Heart right ventricle (tissue), 16 donors: Measurements from ENCODE around the gene ZG16B. TPM values are rescaled to one million over a fixed set of nuclear protein-coding genes. Genes with fewer than 3 reads are reported as not detected.

Experiments
- ATAC-seq, 8 donors: fragments of 200-7000 bp; cut with Tn5 transposase; one replicate each; pipeline ENCODE4 v1.9.1; 2020; ENCODE audit warnings: mild to moderate bottlenecking in 8 of 8, moderate library complexity in 8 of 8, moderate number of reproducible peaks in 1 of 8
- DNase-seq, 2 donors: peaks; one replicate each; pipeline ENCODE4 v3.0.0-alpha.2; 2020
- H3K27ac ChIP-seq, 10 donors: fragments of 200-600 bp; sonication (generic) in 2 of 10; one replicate each; pipeline versions ENCODE4 v1.5.0 to v1.8.0; 2020 to 2022; ENCODE audit warnings: mild to moderate bottlenecking in 3 of 10
- H3K27me3 ChIP-seq, 7 donors: fragments of 200-600 bp; one replicate each; pipeline ENCODE4 v1.8.0; 2021 to 2022; ENCODE audit warnings: mild to moderate bottlenecking in 2 of 7
- H3K36me3 ChIP-seq, 9 donors: fragments of 200-600 bp; sonication (generic) in 1 of 9; one replicate each; pipeline versions ENCODE4 v1.5.0 to v1.8.0; 2020 to 2022; ENCODE audit warnings: mild to moderate bottlenecking in 2 of 9
- H3K4me1 ChIP-seq, 9 donors: fragments of 200-600 bp; sonication (generic) in 1 of 9; one replicate each; pipeline versions ENCODE4 v1.5.0 to v1.8.0; 2020 to 2022; ENCODE audit warnings: mild to moderate bottlenecking in 4 of 9
- H3K4me3 ChIP-seq, 10 donors: fragments of 200-600 bp; sonication (generic) in 2 of 10; one replicate each; pipeline versions ENCODE4 v1.5.0 to v1.8.0; 2020 to 2022; ENCODE audit warnings: mild to moderate bottlenecking in 7 of 10, moderate library complexity in 2 of 10
- H3K9me3 ChIP-seq, 11 donors: fragments of 200-600 bp in 10 of 11; sonication (generic) in 2 of 11; one replicate each; pipeline versions ENCODE4 v1.5.0 to v1.8.0; 2013 to 2022; ENCODE audit warnings: mild to moderate bottlenecking in 2 of 11, control low read depth in 1 of 11, moderate library complexity in 1 of 11
- WGBS, 2 donors: extraction: QIAGEN DNeasy Blood & Tissue Kit; methylation state at CpG; one replicate each; pipeline ENCODE4 v1.1.7; 2013; ENCODE audit warnings: inconsistent platforms in 1 of 2; 5-methylcytosine and 5-hydroxymethylcytosine counted together
- intact Hi-C, 10 donors: fragments of 100-400 bp; cut with DNase I; formaldehyde crosslinking; loops; one replicate each; pipeline versions ENCODE4 v1.11.1 to v1.14.2; 2022
- polyA plus RNA-seq, 2 donors: library from polyadenylated mRNA; stranded (reverse); fragments of 200-250 nt; gene quantifications; one replicate each; pipeline ENCODE4 v1.2.3, GENCODE V29; 2013
- total RNA-seq, 10 donors: library from RNA; stranded (reverse); fragmentation: NEBNext Ultra II Directional in 3 of 10; extraction: Animal tissue kit (Norgen Biotek cat#: 25700) in 3 of 10; gene quantifications; one replicate each; pipeline versions ENCODE4 v1.2.1 to v1.2.4, GENCODE V29; 2021 to 2023
- TF ChIP-seq, protein P1 (sequence below), 9 donors: fragments of 200-600 bp; sonication (generic) in 2 of 9; IDR thresholded peaks; one replicate each; pipeline versions ENCODE4 v1.5.0 to v1.8.0; 2021 to 2022; ENCODE audit warnings: antibody characterized with exemption in 9 of 9, mild to moderate bottlenecking in 5 of 9, moderate library complexity in 1 of 9
- donor health status: Arrhythmogenic right ventricular cardiomyopathy.
- donor health status: ischemic (EF 13 %, LVEDD 7.1; RV severe dilation, severe dysfunction).
- donor health status: healthy with polysubstance abuse.
- donor health status: DM: no; HTN: yes; CAD: no.
- donor health status: DM: no; HTN: no; CAD: no.
- donor health status: ischemic (EF 25% LVEDD 6.9; RV normal size, moderate dysfunction).
- donor health status: ischemic (EF 25% LVEDD 5.7; RV mildly dilated, moderate dysfunction).
- donor health status: healthy.
- donor health status: DM: yes; HTN: yes; CAD: no.
- donor health status: Ischemic cardiomyopathy.
- donor health status: ischemic (EF 35%, LVEDD 5.7; RV mildly dilated, moderate dysfunction).
- donor health status: nonischemic (EF 11% LVEDD 7.7; RV severe dilation, severe dysfunction).
- donor health status: DM: yes; HTN: yes; CAD: no.
- donor health status: PGD.
- donor health status: ischemic (EF 29% LVEDD 5.4; RV normal size, mild dysfunction).
- donor health status: nonischemic (EF 23%, LVEDD 6.1; RV moderate dilation, normal function).

Gene ZG16B
- total and polyA plus RNA-seq, 12 donors: 0.07 to 0.88 (median 0.44) TPM; not detected in 9

DNA sequence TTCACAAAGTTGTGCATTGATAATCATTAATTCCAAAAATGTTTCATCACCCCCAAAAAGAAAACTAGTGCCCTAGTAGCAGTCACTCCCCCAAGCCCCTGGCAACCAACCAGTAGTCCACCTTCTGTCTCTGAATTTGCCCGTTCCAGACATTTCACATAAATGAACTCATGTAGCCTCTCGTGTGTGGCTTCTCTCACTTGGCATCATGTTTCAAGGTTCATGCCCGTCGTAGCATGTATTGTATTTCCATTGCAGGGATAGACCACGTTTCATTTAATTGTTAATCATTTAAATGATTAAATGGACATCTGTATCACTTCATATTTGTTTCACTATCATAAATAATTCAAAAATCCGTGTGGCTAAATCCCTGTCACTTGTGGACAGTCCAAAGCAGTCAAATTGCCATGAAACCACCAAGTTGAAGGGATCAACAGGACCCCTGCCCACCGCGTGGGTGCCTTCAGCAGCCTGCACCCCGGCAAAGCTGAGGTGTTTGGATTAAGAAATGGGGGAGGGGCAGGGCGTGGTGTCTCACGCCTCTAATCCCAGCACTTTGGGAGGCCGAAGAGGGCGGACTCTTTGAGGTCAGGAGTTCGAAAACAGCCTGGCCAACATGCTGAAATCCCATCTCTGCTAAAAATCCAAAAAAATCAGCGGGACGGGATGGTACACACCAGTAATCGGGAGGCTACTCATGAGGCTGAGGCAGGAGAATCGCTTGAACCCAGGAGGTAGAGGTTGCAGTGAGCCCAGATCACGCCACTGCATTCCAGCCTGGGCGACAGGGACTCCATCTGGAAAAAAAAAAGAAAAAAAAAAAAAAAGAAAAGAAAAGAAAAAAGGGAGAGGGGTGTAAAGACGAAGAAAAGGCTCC, 44.2 kb downstream of the ZG16B start:
- Histone ChIP-seq H3K27me3 (no peaks in the 10 kb centered on the region), H3K9me3 (no peaks in the 10 kb centered on the region), H3K4me1 (peaks cover 0 to 10% (median 0%) of the 10 kb centered on the region in 9 donors), H3K27ac (no peak overlapping the region), H3K4me3 (no peak overlapping the region), H3K36me3 (no peaks in the 10 kb centered on the region)
- TF ChIP-seq, protein P1, sequence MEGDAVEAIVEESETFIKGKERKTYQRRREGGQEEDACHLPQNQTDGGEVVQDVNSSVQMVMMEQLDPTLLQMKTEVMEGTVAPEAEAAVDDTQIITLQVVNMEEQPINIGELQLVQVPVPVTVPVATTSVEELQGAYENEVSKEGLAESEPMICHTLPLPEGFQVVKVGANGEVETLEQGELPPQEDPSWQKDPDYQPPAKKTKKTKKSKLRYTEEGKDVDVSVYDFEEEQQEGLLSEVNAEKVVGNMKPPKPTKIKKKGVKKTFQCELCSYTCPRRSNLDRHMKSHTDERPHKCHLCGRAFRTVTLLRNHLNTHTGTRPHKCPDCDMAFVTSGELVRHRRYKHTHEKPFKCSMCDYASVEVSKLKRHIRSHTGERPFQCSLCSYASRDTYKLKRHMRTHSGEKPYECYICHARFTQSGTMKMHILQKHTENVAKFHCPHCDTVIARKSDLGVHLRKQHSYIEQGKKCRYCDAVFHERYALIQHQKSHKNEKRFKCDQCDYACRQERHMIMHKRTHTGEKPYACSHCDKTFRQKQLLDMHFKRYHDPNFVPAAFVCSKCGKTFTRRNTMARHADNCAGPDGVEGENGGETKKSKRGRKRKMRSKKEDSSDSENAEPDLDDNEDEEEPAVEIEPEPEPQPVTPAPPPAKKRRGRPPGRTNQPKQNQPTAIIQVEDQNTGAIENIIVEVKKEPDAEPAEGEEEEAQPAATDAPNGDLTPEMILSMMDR (IDR thresholded peaks at IDR 0.05): no peak
- 59 to 60% methylated on average over 21 of the region's 21 CpGs for WGBS, 2 donors
- ATAC-seq (peak in 2 of 8 donors; percentile 19 to 56), DNase-seq (no peak)
- intact Hi-C loops: loop anchor here in 7 of 10 donors (2.0 to 5.0 kb wide), 6 partner anchors 31 to 53 kb away; partner anchors contain the start of gene FLYWCH1 (in 1 of the 7)

DNA sequence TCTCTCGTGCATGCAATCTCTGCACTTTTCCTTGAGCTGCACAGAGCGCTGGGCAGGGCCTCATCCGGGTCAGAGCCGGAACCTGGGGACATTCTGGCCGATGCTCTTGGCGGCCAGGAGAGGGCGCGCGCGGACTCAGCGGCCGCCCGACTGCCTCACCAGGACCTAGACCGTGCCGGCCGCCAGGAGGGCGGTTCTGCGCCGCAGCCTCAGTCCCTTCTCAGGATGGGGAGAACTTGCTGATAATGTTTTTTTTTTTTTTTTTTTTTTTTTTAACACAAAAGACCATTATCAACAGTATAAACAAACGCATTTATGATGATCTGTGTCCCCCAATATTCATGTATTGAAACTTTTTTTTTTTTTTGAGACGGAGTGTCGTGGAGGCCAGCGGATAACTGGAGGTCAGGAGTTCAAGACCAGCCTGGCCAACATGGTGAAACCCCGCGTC, 44.8 kb downstream of the ZG16B start:
- 13% methylated on average over 25 of the region's 25 CpGs for WGBS, 2 donors

DNA sequence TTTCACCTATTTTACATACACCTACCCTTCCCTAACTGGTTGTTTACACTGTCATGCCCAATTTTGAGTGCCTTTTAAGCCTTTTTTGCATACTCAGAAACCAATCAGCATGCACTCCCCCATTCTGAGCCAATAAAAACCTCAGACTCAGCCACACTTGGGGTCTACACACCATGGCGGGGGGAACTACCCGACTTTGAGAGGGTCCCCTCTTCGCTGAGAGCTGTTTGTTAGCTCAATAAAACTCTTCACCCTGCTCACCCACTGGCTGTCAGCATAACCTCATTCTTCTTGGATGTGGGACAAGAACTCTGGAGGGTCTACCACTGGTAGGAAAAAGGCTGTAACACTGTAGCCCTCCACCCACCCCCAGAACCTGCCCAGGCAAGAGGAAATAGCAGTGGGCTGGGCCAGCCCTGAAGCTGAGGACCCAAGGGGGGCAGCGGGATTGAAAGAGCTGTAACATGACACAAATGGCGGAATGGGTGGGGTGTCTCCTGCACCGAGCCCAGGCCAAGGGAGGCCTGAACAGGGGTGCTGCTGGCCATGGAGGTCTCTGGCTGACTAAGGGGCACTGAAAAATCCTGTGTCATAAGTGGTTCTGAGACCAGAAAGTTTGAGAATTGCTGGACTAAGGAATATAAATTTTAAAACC, 49.9 kb downstream of the ZG16B start:
- H3K27ac ChIP-seq: no peak overlapping the region
- no peaks in the 10 kb centered on the region for H3K27me3 ChIP-seq
- TF ChIP-seq, protein P1 (IDR thresholded peaks at IDR 0.05): no peak
- no peak for ATAC-seq
- WGBS, 2 donors: 88 to 92% methylated on average over 6 of the region's 6 CpGs
- H3K9me3 ChIP-seq: no peaks in the 10 kb centered on the region
- H3K4me1 ChIP-seq: peaks cover 3 to 21% (median 12%) of the 10 kb centered on the region in 9 donors
- H3K36me3 ChIP-seq: no peaks in the 10 kb centered on the region
- no peak overlapping the region for H3K4me3 ChIP-seq
- intact Hi-C loops: no loop called here
- no peak for DNase-seq

More for the DNA sequence above, 44.8 kb downstream of the ZG16B start:
- no peaks in the 10 kb centered on the region for H3K27me3 ChIP-seq
- peaks cover 0 to 10% (median 0%) of the 10 kb centered on the region in 9 donors for H3K4me1 ChIP-seq
- no peaks in the 10 kb centered on the region for H3K9me3 ChIP-seq
- TF ChIP-seq, protein P1 (IDR thresholded peaks at IDR 0.05): peak; percentile 91 to 96 (median 94)
- H3K4me3 ChIP-seq: no peak overlapping the region
- H3K36me3 ChIP-seq: no peaks in the 10 kb centered on the region
- DNase-seq (peak; percentile 75 to 83), ATAC-seq (peak; percentile 97 to 99 (median 98))
- intact Hi-C loops: loop anchor here in 7 of 10 donors (2.0 to 5.0 kb wide), 6 partner anchors 30 to 52 kb away; partner anchors contain the start of gene FLYWCH1 (in 1 of the 7)
- no peak overlapping the region for H3K27ac ChIP-seq

Other genes starting within 250 kb of the ZG16B start
- gene KCTD5, start 147.8 kb upstream of the ZG16B start, total RNA-seq: 10 to 100 TPM in 6 of 10 donors, 1 to 10 TPM in 4; 8.5 to 22.4 (median 11.7) TPM
- 10 to 100 TPM in 1 of 2 donors, 1 to 10 TPM in 1; 8.7 to 11.7 TPM for gene KCTD5, start 147.8 kb upstream of the ZG16B start, polyA plus RNA-seq
- under 1 TPM in 9 of 10 donors, not detected in 1; 0.11 to 0.75 (median 0.40) TPM for gene PRSS27, start 110.1 kb upstream of the ZG16B start, total RNA-seq
- gene PRSS27, start 110.1 kb upstream of the ZG16B start, polyA plus RNA-seq: under 1 TPM; 0.46 to 0.66 TPM
- gene SRRM2, start 77.7 kb upstream of the ZG16B start, total RNA-seq: 100 to 1,000 TPM; 228 to 392 (median 261) TPM
- gene SRRM2, start 77.7 kb upstream of the ZG16B start, polyA plus RNA-seq: 1,000 to 10,000 TPM in 1 of 2 donors, 100 to 1,000 TPM in 1; 182 to 1,328 TPM
- 100 to 1,000 TPM; 248 to 373 (median 323) TPM for gene ELOB, start 53.0 kb upstream of the ZG16B start, total RNA-seq
- 1,000 to 10,000 TPM in 1 of 2 donors, 100 to 1,000 TPM in 1; 511 to 1,196 TPM for gene ELOB, start 53.0 kb upstream of the ZG16B start, polyA plus RNA-seq
- gene PRSS33, start 42.7 kb upstream of the ZG16B start, total RNA-seq: under 1 TPM in 1 of 10 donors, not detected in 9; 0.60 TPM
- not detected for gene PRSS33, start 42.7 kb upstream of the ZG16B start, polyA plus RNA-seq
- gene PRSS41, start 31.8 kb upstream of the ZG16B start, total RNA-seq: not detected
- gene PRSS41, start 31.8 kb upstream of the ZG16B start, polyA plus RNA-seq: not detected
- under 1 TPM in 1 of 10 donors, not detected in 9; 0.20 TPM for gene PRSS21, start 13.1 kb upstream of the ZG16B start, total RNA-seq
- gene PRSS21, start 13.1 kb upstream of the ZG16B start, polyA plus RNA-seq: not detected
- gene PRSS22, start 27.9 kb downstream of the ZG16B start, total RNA-seq: under 1 TPM in 1 of 10 donors, not detected in 9; 0.21 TPM
- gene PRSS22, start 27.9 kb downstream of the ZG16B start, polyA plus RNA-seq: not detected
- 10 to 100 TPM; 18.1 to 28.9 (median 21.9) TPM for gene FLYWCH2, start 52.9 kb downstream of the ZG16B start, total RNA-seq
- 10 to 100 TPM; 36.8 to 65.7 TPM for gene FLYWCH2, start 52.9 kb downstream of the ZG16B start, polyA plus RNA-seq
- 10 to 100 TPM; 27.1 to 42.3 (median 32.8) TPM for gene FLYWCH1, start 81.6 kb downstream of the ZG16B start, total RNA-seq
- 10 to 100 TPM; 22.1 to 41.0 TPM for gene FLYWCH1, start 81.6 kb downstream of the ZG16B start, polyA plus RNA-seq
- gene KREMEN2, start 134.0 kb downstream of the ZG16B start, total RNA-seq: not detected
- gene KREMEN2, start 134.0 kb downstream of the ZG16B start, polyA plus RNA-seq: not detected
- gene PAQR4, start 139.0 kb downstream of the ZG16B start, total RNA-seq: 10 to 100 TPM in 1 of 10 donors, 1 to 10 TPM in 9; 3.7 to 13.8 (median 6.5) TPM
- 10 to 100 TPM in 1 of 2 donors, 1 to 10 TPM in 1; 8.2 to 17.9 TPM for gene PAQR4, start 139.0 kb downstream of the ZG16B start, polyA plus RNA-seq
- 1 to 10 TPM in 2 of 10 donors, under 1 TPM in 7, not detected in 1; 0.34 to 4.2 (median 0.66) TPM for gene PKMYT1, start 150.1 kb downstream of the ZG16B start, total RNA-seq
- 1 to 10 TPM; 1.4 to 3.7 TPM for gene PKMYT1, start 150.1 kb downstream of the ZG16B start, polyA plus RNA-seq
- 1 to 10 TPM in 3 of 10 donors, under 1 TPM in 7; 0.19 to 1.5 (median 0.79) TPM for gene CLDN9, start 182.6 kb downstream of the ZG16B start, total RNA-seq
- gene CLDN9, start 182.6 kb downstream of the ZG16B start, polyA plus RNA-seq: 1 to 10 TPM; 1.0 to 3.2 TPM
- gene CLDN6, start 187.9 kb downstream of the ZG16B start, total RNA-seq: under 1 TPM in 1 of 10 donors, not detected in 9; 0.28 TPM
- gene CLDN6, start 187.9 kb downstream of the ZG16B start, polyA plus RNA-seq: under 1 TPM in 1 of 2 donors, not detected in 1; 0.03 TPM
- gene TNFRSF12A, start 190.1 kb downstream of the ZG16B start, total RNA-seq: 100 to 1,000 TPM in 4 of 10 donors, 10 to 100 TPM in 6; 28.0 to 319 (median 92.3) TPM
- gene TNFRSF12A, start 190.1 kb downstream of the ZG16B start, polyA plus RNA-seq: 100 to 1,000 TPM; 215 to 740 TPM
- gene HCFC1R1, start 193.6 kb downstream of the ZG16B start, total RNA-seq: 10 to 100 TPM; 41.8 to 62.8 (median 55.8) TPM
- gene HCFC1R1, start 193.6 kb downstream of the ZG16B start, polyA plus RNA-seq: 100 to 1,000 TPM in 1 of 2 donors, 10 to 100 TPM in 1; 71.8 to 370 TPM
- gene THOC6, start 193.7 kb downstream of the ZG16B start, total RNA-seq: 10 to 100 TPM in 7 of 10 donors, 1 to 10 TPM in 3; 7.0 to 12.5 (median 10.4) TPM
- gene THOC6, start 193.7 kb downstream of the ZG16B start, polyA plus RNA-seq: 10 to 100 TPM; 22.5 to 40.3 TPM
- gene BICDL2, start 206.6 kb downstream of the ZG16B start, total RNA-seq: not detected
- gene BICDL2, start 206.6 kb downstream of the ZG16B start, polyA plus RNA-seq: under 1 TPM in 1 of 2 donors, not detected in 1; 0.04 TPM
- gene MMP25, start 216.3 kb downstream of the ZG16B start, total RNA-seq: 1 to 10 TPM in 5 of 10 donors, under 1 TPM in 5; 0.26 to 3.9 (median 1.2) TPM
- gene MMP25, start 216.3 kb downstream of the ZG16B start, polyA plus RNA-seq: under 1 TPM; 0.30 to 0.95 TPM
- gene IL32, start 235.3 kb downstream of the ZG16B start, total RNA-seq: 100 to 1,000 TPM in 1 of 10 donors, 10 to 100 TPM in 9; 23.4 to 204 (median 45.4) TPM
- 100 to 1,000 TPM in 1 of 2 donors, 10 to 100 TPM in 1; 80.6 to 116 TPM for gene IL32, start 235.3 kb downstream of the ZG16B start, polyA plus RNA-seq